GM12878 (cell line): Measurements from ENCODE around the gene PLXND1. TPM values are rescaled to one million over a fixed set of nuclear protein-coding genes. Genes with fewer than 3 reads are reported as not detected.

ENCODE experiments used
- ATAC-seq: fragments of 200-7000 bp; cut with Tn5 transposase; 3 replicates; pipeline ENCODE4 v1.9.1; 2020; ENCODE audit warnings: mild to moderate bottlenecking, moderate library complexity
- BruUV-seq: library from RNA; stranded (reverse); fragments of 400-500 nt; replicated peaks from 2 replicates; lab custom pipeline; 2021; lab: Mats Ljungman, UMichigan
- CTCF ChIA-PET: fragments of 300-600 bp; sonication (Branson Sonifier 250); formaldehyde crosslinking; extraction: SDS; loops from one replicate; lab custom pipeline; 2021; ENCODE audit warnings: inconsistent platforms; lab: Yijun Ruan, JAX
- POLR2A ChIA-PET: fragments of 350-600 bp; formaldehyde crosslinking; extraction: SDS; loops from one replicate; lab custom pipeline; 2021; ENCODE audit warnings: inconsistent platforms; lab: Charles Lee
- RAD21 ChIA-PET: fragments of 300-600 bp; sonication (Branson Sonifier 250); formaldehyde crosslinking; loops from one replicate; lab custom pipeline; 2023; ENCODE audit warnings: antibody characterized with exemption; ENCODE audit not compliant: unreplicated experiment; lab: Charles Lee
- SMC1A ChIA-PET: fragments of 300-600 bp; sonication (Branson Sonifier 250); formaldehyde crosslinking; loops from one replicate; lab custom pipeline; 2023; ENCODE audit not compliant: unreplicated experiment, uncharacterized antibody; lab: Charles Lee
- DNase-seq: peaks from one replicate; pipeline ENCODE4 v3.0.0-alpha.2; 2011; ENCODE audit warnings: low read depth, low spot score
- FAIRE-seq: peaks from 3 replicates; lab custom pipeline; 2011; peaks lifted over from hg19 to GRCh38; lab: Jason Lieb, UNC
- H2AFZ ChIP-seq: 2 replicates; pipeline ENCODE4 v1.6.0; 2011; ENCODE audit warnings: low read depth, low read length, control low read depth; ENCODE audit not compliant: control insufficient read depth
- H3K27ac ChIP-seq: 2 replicates; pipeline ENCODE4 v1.5.1; 2011; ENCODE audit warnings: control low read depth; ENCODE audit not compliant: control insufficient read depth, insufficient read depth
- H3K27me3 ChIP-seq, 2 experiments: replicated peaks in 1 of 2; 2 replicates each; pipeline versions ENCODE4 v1.6.0 to v1.6.1; 2011; ENCODE audit warnings: low read length in 1 of 2; ENCODE audit not compliant: control insufficient read depth in 2 of 2, insufficient read depth in 2 of 2
- H3K36me3 ChIP-seq, 2 experiments: 2 replicates each; pipeline ENCODE4 v1.5.1; 2011; ENCODE audit warnings: low read length in 1 of 2; ENCODE audit not compliant: control insufficient read depth in 2 of 2, insufficient read depth in 2 of 2
- H3K4me1 ChIP-seq: 2 replicates; pipeline ENCODE4 v1.6.1; 2011; ENCODE audit warnings: mild to moderate bottlenecking, low read length, moderate library complexity, mixed read lengths; ENCODE audit not compliant: control insufficient read depth, insufficient read depth
- H3K4me2 ChIP-seq: 2 replicates; pipeline ENCODE4 v1.6.0; 2011; ENCODE audit warnings: control low read depth; ENCODE audit not compliant: control insufficient read depth, insufficient read depth
- H3K4me3 ChIP-seq: fragments of 200-600 bp; sonication (generic); 2 replicates; pipeline ENCODE4 v1.5.1; 2016
- H3K79me2 ChIP-seq: 2 replicates; pipeline ENCODE4 v1.6.0; 2011; ENCODE audit warnings: low read length; ENCODE audit not compliant: control insufficient read depth, insufficient read depth
- H3K9ac ChIP-seq: 2 replicates; pipeline ENCODE4 v1.8.0; 2011; ENCODE audit warnings: low read length, control low read depth, mixed read lengths; ENCODE audit not compliant: control insufficient read depth, insufficient read depth
- H3K9me3 ChIP-seq: replicated peaks from 3 replicates; pipeline ENCODE4 v1.5.1; 2011; ENCODE audit warnings: mild to moderate bottlenecking, low read length; ENCODE audit not compliant: control insufficient read depth, insufficient read depth
- H4K20me1 ChIP-seq: 2 replicates; pipeline ENCODE4 v1.6.0; 2011; ENCODE audit not compliant: control insufficient read depth, insufficient read depth
- BACH1 ChIP-seq: fragments of 450-650 bp; IDR thresholded peaks from 2 replicates; pipeline ENCODE4 v1.6.1; 2017; ENCODE audit warnings: mild to moderate bottlenecking, borderline replicate concordance
- BCLAF1 ChIP-seq: fragments of 450-650 bp; IDR thresholded peaks from 2 replicates; pipeline ENCODE4 v1.6.1; 2017; ENCODE audit warnings: antibody characterized with exemption, mild to moderate bottlenecking, moderate library complexity
- CHD4 ChIP-seq: fragments of 200-600 bp; sonication (generic); IDR thresholded peaks from 2 replicates; pipeline ENCODE4 v1.6.1; 2016; ENCODE audit warnings: mild to moderate bottlenecking
- FOXM1 ChIP-seq: IDR thresholded peaks from 2 replicates; pipeline ENCODE4 v1.6.1; 2012; ENCODE audit warnings: low read depth, mild to moderate bottlenecking, inconsistent platforms, low read length, moderate library complexity
- NFYA ChIP-seq: IDR thresholded peaks from 2 replicates; pipeline ENCODE4 v1.6.1; 2011; ENCODE audit warnings: low read depth, mild to moderate bottlenecking, low read length, improper control_type of control experiment, borderline replicate concordance
- NKRF ChIP-seq: fragments of 450-650 bp; conservative IDR thresholded peaks from 2 replicates; pipeline ENCODE4 v1.6.1; 2017; ENCODE audit warnings: mild to moderate bottlenecking, moderate library complexity
- PML ChIP-seq: IDR thresholded peaks from 2 replicates; pipeline ENCODE4 v1.6.1; 2012; ENCODE audit warnings: low read length, inconsistent platforms
- WRNIP1 ChIP-seq: IDR thresholded peaks from 2 replicates; pipeline ENCODE4 v1.6.1; 2011; ENCODE audit warnings: low read depth, low read length, improper control_type of control experiment, borderline replicate concordance
- YBX1 ChIP-seq: fragments of 450-650 bp; IDR thresholded peaks from 2 replicates; pipeline ENCODE4 v1.6.1; 2016; ENCODE audit warnings: antibody characterized with exemption
- ZBTB33 ChIP-seq: fragments of 450-650 bp; IDR thresholded peaks from 2 replicates; pipeline ENCODE4 v1.6.1; 2017; ENCODE audit warnings: mild to moderate bottlenecking
- WGBS: methylation state at CpG from one replicate; pipeline ENCODE4 v1.1.6; 2016; ENCODE audit warnings: low lambda C conversion rate; ENCODE audit not compliant: insufficient replicate concordance, insufficient coverage; ENCODE audit errors: missing lambda C conversion rate; 5-methylcytosine and 5-hydroxymethylcytosine counted together
- in situ Hi-C: fragments of 300-500 bp; cut with MboI; formaldehyde crosslinking; loops from 9 replicates; pipeline ENCODE4 v1.14.3; 2018; ENCODE audit warnings: mixed read lengths
- intact Hi-C: fragments of 100-400 bp; cut with micrococcal nuclease; formaldehyde crosslinking; loops from one replicate; pipeline ENCODE4 v1.14.2; 2022; ENCODE audit not compliant: unreplicated experiment
- polyA plus RNA-seq, 11 experiments: library from polyadenylated mRNA; depleted of rRNA in 4 of 11; unstranded in 6 of 11; stranded (reverse) in 5 of 11; fragments of >200 nt; fragmentation: Nextera tagmentation in 4 of 11; fragmentation: Illumina TruSeq in 1 of 11; extraction: Ambion mirVana in 4 of 11; extraction: Trizol in 1 of 11; gene quantifications; 1 replicate in 1 of 11; 2 replicates in 10 of 11; pipeline versions ENCODE4 v1.2.1 to v1.2.3, GENCODE V29; 2011 to 2016; ENCODE audit warnings: inconsistent platforms in 2 of 11, missing spikeins in 2 of 11, low read depth in 1 of 11
- total RNA-seq, 4 experiments: library from RNA; depleted of rRNA in 3 of 4; stranded (reverse); fragments of >200 nt in 3 of 4; fragmentation: Illumina TruSeq in 1 of 4; extraction: Trizol in 1 of 4; gene quantifications; 2 replicates each; pipeline versions ENCODE4 v1.2.1 to v1.2.3, GENCODE V29; 2013 to 2021

Gene PLXND1
- total and polyA plus RNA-seq, 10 of the 15 experiments (the other 5 are each of a cell fraction or from before 2014, with no cell fraction given): 0.01 to 2.3 (median 0.72) TPM; not detected in 7

GRCh38 chr3:129595544-129596193 lies 10.8 kb downstream of the PLXND1 start:
- CTCF ChIA-PET: interaction anchor here (1.1 to 1.2 kb wide), 2 partner anchors 95 to 106 kb away, joined by 3 to 5 read pairs; no protein-coding TSS in a partner anchor
- SMC1A ChIA-PET: interaction anchor here (0.7 kb wide), 1 partner anchor 1537 kb away, joined by 3 read pairs; no protein-coding TSS in a partner anchor
- no TSS peak for BruUV-seq
- POLR2A ChIA-PET: no interaction called here
- no peaks in the 10 kb centered on the region for H3K79me2 ChIP-seq
- no peak overlapping the region for H3K4me3 ChIP-seq
- DNase-seq (no peak), FAIRE-seq (no peak), ATAC-seq (no peak)
- H3K27me3 ChIP-seq: peaks cover 0 to 4% of the 10 kb centered on the region in 2 experiments; a peak in 3 of 4 replicates
- H4K20me1 ChIP-seq: no peaks in the 10 kb centered on the region
- 29% methylated on average over 10 of the region's 10 CpGs for WGBS
- H2AFZ ChIP-seq: no peak overlapping the region
- intact Hi-C loops (no loop called here), in situ Hi-C loops (no loop called here)
- TF ChIP-seq NKRF (no peak), ZBTB33 (no peak), NFYA (no peak), CHD4 (no peak), BACH1 (no peak), BCLAF1 (no peak), YBX1 (no peak), WRNIP1 (no peak), FOXM1 (no peak), PML (no peak)
- H3K36me3 ChIP-seq: no peaks in the 10 kb centered on the region
- RAD21 ChIA-PET: no interaction called here
- no peak overlapping the region for H3K4me2 ChIP-seq
- H3K4me1 ChIP-seq: peaks cover 4% of the 10 kb centered on the region
- H3K9ac ChIP-seq: no peak overlapping the region
- no peak overlapping the region for H3K27ac ChIP-seq
- H3K9me3 ChIP-seq: no peaks in the 10 kb centered on the region
